ENCODE results near the gene ZNF423.
"Not testable (repeated sequence)": the region's sequence is repeated elsewhere in the genome, so short reads cannot be mapped to it uniquely, and the experiment has no call there.

The ZNF423 gene

GRCh38 chr16:49855822-49856671 is at the start of gene ZNF423:
Gene ZNF423 (minus strand): TSS chr16:49856112. CDS start chr16:49855774, 338 bp downstream.
- DNase-seq = peak; percentile 84

GRCh38 chr16:49904348-49905062 is 48.6 kb upstream of the ZNF423 start:
- DNase-seq = no peak

- DNase-seq = no peak
Observed at GRCh38 chr16:49902908-49903307, 47.0 kb upstream of the ZNF423 start.

- DNase-seq = no peak
Observed at GRCh38 chr16:49901711-49902110, 45.8 kb upstream of the ZNF423 start.

- no peak for DNase-seq
Observed at GRCh38 chr16:49900875-49901274, 45.0 kb upstream of the ZNF423 start.

GRCh38 chr16:49899991-49900695 is 44.2 kb upstream of the ZNF423 start:
- no peak for DNase-seq

- no peak for DNase-seq
Observed at GRCh38 chr16:49896447-49896964, 40.6 kb upstream of the ZNF423 start.

GRCh38 chr16:49890876-49891275 is 35.0 kb upstream of the ZNF423 start:
- DNase-seq = peak; percentile 41

GRCh38 chr16:49889725-49890397 is 33.9 kb upstream of the ZNF423 start:
- DNase-seq = no peak

GRCh38 chr16:49886554-49887094 is 30.7 kb upstream of the ZNF423 start:
- DNase-seq = no peak

- DNase-seq = peak; percentile 73
Observed at GRCh38 chr16:49884033-49885015, 28.4 kb upstream of the ZNF423 start.

- peak; percentile 21 for DNase-seq
Observed at GRCh38 chr16:49883076-49884014, 27.4 kb upstream of the ZNF423 start.

GRCh38 chr16:49881890-49882289 is 26.0 kb upstream of the ZNF423 start:
- DNase-seq = no peak

- not testable (repeated sequence) for DNase-seq
Observed at GRCh38 chr16:49878540-49878939, 22.6 kb upstream of the ZNF423 start.

GRCh38 chr16:49876716-49877129 is 20.8 kb upstream of the ZNF423 start:
- peak; percentile 91 for DNase-seq

GRCh38 chr16:49875806-49876715 is 20.1 kb upstream of the ZNF423 start:
- peak; percentile 72 for DNase-seq

- no peak for DNase-seq
Observed at GRCh38 chr16:49874613-49875237, 18.8 kb upstream of the ZNF423 start.

- DNase-seq = not testable (repeated sequence)
Observed at GRCh38 chr16:49871824-49872223, 15.9 kb upstream of the ZNF423 start.
